ENCODE results near the gene ZNF223.

ZNF223 gene

DNA sequence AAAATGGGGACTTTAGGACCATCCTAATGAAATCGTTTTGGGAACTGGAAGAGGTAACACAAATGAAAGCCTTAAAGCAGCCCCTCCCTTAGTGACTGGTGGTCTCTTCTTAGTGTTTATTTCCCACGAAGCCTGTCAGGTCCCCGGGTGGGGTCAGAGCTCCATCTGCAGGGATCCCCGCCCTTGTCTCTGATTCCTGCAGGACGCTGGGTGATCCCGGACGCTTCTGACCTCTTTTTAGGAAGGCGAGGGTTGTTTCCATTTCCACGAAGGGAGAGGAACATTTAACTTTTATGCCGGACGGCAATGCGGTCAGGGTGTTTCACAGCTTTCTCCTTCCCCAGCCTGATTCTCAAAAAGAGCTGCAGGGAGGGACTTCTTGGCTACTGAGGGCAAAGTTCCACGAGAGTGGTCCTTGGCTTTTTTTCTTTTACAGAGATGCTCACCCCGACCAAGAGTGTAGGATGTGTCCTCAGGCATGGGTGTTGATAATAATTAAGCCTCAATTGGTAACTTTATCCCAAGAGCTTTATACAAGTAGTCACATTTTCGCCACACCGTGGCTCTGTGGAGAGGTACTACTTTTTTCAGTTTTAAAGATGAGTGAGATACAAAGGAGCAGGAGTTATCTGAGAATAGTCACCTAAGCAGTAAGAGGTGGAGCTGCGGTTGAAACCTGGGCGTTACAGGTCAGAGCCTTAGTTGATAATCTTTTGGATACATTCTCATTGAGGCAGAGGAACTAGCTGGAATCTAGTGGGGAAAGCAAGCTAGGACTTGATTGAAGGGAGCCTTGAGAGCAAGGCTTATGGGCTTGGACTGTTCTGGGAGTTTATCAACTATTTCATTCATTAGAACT, 20.9 kb downstream of the ZNF223 start:
- DNase-seq = no peak

DNA sequence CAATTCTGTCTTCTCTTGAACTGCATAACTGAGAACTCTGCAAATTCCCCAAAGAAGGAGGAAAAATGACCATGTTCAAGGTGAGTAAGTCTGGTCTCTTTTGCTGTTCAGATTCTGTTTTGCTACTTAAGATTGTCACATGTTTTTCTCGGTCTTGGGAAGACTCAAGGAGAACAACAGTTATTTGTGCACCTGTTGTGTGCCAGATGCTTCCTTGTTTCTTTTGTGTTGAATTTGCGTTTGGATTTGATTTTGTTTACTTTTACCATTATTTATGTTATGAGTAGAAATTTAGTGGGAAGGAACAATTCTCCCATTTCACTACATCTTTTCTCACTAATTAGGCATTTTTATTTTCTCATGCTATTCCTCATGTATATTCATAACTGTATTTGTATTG, 24.5 kb downstream of the ZNF223 start:
- DNase-seq = no peak

DNA sequence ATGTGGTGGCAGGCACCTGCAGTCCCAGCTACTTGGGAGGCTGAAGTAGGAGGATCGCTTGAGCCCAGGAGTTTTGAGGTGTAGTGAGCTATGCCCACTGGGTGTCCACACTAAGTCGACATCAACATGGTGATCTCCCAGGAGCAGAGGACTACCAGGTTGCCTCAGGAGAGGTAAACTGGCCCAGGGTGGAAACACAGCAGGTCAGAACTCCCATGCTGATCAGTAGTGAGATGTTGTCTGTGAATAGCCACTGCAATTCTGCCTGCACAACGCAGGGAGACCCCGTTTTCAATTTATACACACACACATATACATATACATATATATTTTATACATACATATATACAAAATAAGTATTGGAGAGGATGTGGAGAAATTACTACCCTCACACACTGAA, 40.3 kb downstream of the ZNF223 start:
- no peak for DNase-seq

DNA sequence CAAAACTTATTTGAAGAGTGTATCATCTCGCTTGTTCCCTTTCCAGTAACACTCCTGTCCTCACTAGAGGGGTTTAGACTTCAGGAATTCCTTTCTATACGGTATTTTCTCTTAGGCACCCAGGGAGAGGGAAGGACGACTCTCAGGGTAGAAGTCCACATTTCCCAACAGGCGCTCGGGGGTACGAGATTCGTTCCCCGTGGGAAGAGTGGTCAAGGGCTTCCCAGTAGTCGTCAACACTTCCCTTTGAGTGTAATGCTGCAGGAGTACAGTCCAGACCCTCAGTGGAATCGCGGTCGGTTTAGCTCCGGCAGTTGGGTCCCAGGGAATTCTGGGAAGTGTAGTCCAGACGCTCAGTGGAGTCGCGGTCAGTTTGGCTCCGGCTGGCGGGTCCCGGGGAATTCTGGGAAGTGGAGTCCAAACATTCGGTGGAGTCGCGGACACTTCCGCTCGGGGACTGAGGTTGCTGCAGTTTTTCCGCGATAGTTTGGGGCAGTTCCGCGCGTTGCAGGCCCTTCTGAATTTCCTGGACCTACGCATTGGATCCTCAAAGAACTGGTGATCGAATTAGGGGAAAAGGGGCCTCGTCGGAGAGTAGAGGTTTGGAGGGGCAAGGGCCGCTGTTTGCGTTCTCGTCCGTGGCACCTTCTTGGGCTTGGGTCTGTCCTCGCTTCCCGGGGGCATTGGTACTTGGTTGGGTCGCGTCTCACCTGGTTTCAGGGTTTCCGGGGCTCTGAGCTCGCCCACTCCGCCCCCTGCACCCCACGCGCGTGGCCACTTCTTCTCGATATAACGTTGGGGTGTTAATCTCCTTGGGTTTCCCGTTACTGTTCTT, 42.3 kb downstream of the ZNF223 start, which contains the start of gene ZNF224:
Gene ZNF224, plus strand, starts transcription at position 431 of the 835 bp plus-strand sequence. CDS start 3,513 bp downstream, outside the sequence.
- peak; percentile 55 to 69 (median 60) for DNase-seq

DNA sequence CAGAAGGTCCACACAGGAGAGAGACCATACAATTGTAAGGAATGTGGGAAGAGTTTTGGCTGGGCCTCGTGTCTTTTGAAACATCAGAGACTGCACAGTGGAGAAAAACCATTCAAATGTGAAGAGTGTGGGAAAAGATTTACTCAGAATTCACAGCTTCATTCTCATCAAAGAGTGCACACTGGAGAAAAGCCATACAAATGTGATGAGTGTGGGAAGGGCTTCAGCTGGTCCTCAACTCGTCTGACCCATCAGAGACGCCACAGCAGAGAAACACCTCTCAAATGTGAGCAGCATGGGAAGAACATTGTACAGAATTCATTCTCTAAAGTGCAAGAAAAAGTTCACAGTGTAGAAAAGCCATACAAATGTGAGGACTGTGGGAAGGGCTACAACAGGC, 55.9 kb downstream of the ZNF223 start:
- DNase-seq = no peak

DNA sequence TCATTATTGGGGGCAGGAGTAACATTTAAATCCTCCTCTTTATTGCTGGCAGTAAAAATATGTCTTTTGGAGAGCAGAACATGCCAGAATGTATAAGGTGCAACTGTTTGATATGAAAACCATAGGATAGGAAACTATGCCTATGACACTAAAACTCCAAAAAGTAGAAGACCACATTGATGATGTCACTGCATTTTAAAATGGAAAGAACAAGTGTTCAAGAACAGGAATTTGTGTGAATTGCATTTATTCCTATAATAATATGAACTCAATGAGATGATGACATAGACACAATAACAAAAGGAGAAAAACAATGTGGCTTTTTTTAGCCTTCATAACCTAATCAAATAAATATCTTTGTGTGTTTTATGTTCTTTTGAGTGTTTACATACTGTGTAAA, 57.6 kb downstream of the ZNF223 start:
- DNase-seq = no peak

DNA sequence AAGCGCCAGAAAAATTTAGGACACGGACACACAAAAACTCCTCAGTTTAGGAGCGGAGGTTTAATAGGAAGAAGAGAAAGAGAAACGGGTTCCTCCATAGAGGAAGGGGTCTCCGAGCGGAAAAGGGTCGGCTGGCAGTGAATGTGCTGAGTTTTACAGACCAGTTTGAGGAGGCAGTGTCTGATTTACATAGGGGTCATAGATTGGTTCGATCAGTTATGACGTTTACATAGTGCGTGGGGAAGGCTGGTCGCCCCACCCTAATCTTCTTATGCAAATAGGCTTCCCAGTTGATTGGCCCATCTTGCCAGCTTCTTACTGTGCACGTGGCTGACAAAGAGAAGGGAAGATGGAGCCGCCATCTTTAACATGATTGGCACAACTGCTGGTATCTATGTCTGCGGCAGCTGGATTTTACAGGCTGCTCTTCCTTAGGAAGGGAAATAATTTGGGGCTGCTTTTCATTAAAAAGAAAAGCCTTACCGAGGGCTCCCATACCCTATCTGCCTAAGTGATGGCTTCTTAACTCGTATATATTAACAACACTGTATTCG, 60.2 kb downstream of the ZNF223 start:
- no peak for DNase-seq

GRCh38 chr19:44112802-44113137, 60.9 kb downstream of the ZNF223 start:
- no peak for DNase-seq

DNA sequence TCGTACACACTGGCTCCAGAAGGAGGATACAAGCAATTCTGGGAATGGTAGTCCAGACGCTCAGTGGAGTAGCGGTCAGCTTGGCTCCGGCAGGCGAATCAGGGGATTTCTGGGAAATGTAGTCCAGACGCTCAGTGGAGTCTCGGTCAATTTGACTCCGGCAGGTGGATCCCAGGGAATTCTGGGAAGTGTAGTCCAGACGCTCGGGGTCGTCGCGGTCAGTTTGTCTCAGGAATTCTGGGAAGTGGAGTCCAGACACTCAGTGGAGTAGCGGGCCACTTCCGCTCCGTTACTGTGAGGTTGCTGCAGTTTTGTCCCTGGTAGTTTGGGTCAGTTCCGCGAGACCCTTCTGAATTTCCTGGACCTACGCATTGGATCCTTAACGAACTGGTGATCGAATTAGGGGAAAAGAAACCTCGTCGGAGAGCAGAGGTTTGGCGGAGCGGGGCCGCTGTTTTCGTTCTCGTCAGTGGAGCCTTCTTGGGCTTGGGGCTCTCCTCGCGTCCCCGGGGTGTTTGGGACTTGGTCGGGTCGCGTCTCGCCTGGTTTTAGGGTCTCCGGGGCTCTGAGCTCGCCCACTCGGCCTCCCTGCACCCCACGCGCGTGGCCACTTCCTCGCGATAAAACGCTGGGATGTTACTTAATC, 61.4 kb downstream of the ZNF223 start, which contains the start of gene ZNF225:
Gene ZNF225, plus strand, starts transcription at position 262 of the 646 bp plus-strand sequence. CDS start 2,429 bp downstream, outside the sequence.
- peak; percentile 49 to 62 (median 58) for DNase-seq

GRCh38 chr19:44113784-44114390, 62.1 kb downstream of the ZNF223 start:
- no peak for DNase-seq
